Measurements from ENCODE around the gene KRT86. TPM values are rescaled to one million over a fixed set of nuclear protein-coding genes. Genes with fewer than 3 reads are reported as not detected.
A peak's percentile ranks its signal among the peaks of the same experiment; 100 is the strongest.

KRT86 gene
- total and polyA plus RNA-seq, 8 donors, result 0.07 to 1.7 (median 0.24) TPM; not detected in 1

- Histone ChIP-seq H3K27ac (peak overlapping the region; percentile 75 to 81), H3K36me3 (no peaks in the 10 kb centered on the region), H3K27me3 (peaks cover 0 to 25% of the 10 kb centered on the region in 2 donors), H3K9me3 (no peaks in the 10 kb centered on the region), H3K4me3 (no peak overlapping the region), H3K4me1 (peaks cover 20 to 29% of the 10 kb centered on the region in 2 donors)
- DNase-seq (no peak), ATAC-seq (no peak)
- TF ChIP-seq, protein P1, sequence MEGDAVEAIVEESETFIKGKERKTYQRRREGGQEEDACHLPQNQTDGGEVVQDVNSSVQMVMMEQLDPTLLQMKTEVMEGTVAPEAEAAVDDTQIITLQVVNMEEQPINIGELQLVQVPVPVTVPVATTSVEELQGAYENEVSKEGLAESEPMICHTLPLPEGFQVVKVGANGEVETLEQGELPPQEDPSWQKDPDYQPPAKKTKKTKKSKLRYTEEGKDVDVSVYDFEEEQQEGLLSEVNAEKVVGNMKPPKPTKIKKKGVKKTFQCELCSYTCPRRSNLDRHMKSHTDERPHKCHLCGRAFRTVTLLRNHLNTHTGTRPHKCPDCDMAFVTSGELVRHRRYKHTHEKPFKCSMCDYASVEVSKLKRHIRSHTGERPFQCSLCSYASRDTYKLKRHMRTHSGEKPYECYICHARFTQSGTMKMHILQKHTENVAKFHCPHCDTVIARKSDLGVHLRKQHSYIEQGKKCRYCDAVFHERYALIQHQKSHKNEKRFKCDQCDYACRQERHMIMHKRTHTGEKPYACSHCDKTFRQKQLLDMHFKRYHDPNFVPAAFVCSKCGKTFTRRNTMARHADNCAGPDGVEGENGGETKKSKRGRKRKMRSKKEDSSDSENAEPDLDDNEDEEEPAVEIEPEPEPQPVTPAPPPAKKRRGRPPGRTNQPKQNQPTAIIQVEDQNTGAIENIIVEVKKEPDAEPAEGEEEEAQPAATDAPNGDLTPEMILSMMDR (IDR thresholded peaks at IDR 0.05), result no peak
- intact Hi-C loops (cut with DNase I), result no loop called here
These were observed 5.2 kb downstream of the KRT86 start for GRCh38 chr12:52279422-52280318.

GRCh38 chr12:52280319-52280795 is 5.9 kb downstream of the KRT86 start:
- TF ChIP-seq, protein P1 (IDR thresholded peaks at IDR 0.05), result no peak
- peak; percentile 82 for ATAC-seq
- no peaks in the 10 kb centered on the region for H3K36me3 ChIP-seq
- no peak overlapping the region for H3K4me3 ChIP-seq
- DNase-seq, result peak in 2 of 4 donors; percentile 57 to 87
- intact Hi-C loops (cut with DNase I), result no loop called here
- H3K4me1 ChIP-seq, result peaks cover 20 to 29% of the 10 kb centered on the region in 2 donors
- H3K9me3 ChIP-seq, result no peaks in the 10 kb centered on the region
- peak overlapping the region; percentile 75 to 81 for H3K27ac ChIP-seq
- peaks cover 0 to 25% of the 10 kb centered on the region in 2 donors for H3K27me3 ChIP-seq

GRCh38 chr12:52280796-52281560 is 6.5 kb downstream of the KRT86 start:
- ATAC-seq (peak; percentile 66), DNase-seq (peak in 2 of 4 donors; percentile 22 to 76)
- Histone ChIP-seq H3K4me3 (no peak overlapping the region), H3K9me3 (no peaks in the 10 kb centered on the region), H3K4me1 (peaks cover 20 to 29% of the 10 kb centered on the region in 2 donors), H3K36me3 (no peaks in the 10 kb centered on the region), H3K27ac (peak overlapping the region; percentile 75 to 81), H3K27me3 (peaks cover 0 to 18% of the 10 kb centered on the region in 2 donors)
- intact Hi-C loops (cut with DNase I), result no loop called here
- TF ChIP-seq, protein P1 (IDR thresholded peaks at IDR 0.05), result no peak

GRCh38 chr12:52284562-52285171 is 10.2 kb downstream of the KRT86 start:
- H3K4me1 ChIP-seq, result peaks cover 14 to 18% of the 10 kb centered on the region in 2 donors
- no peaks in the 10 kb centered on the region for H3K27me3 ChIP-seq
- H3K27ac ChIP-seq, result no peak overlapping the region
- ATAC-seq, result no peak
- intact Hi-C loops (cut with DNase I), result no loop called here
- H3K9me3 ChIP-seq, result no peaks in the 10 kb centered on the region
- H3K4me3 ChIP-seq, result no peak overlapping the region
- no peaks in the 10 kb centered on the region for H3K36me3 ChIP-seq
- TF ChIP-seq, protein P1 (IDR thresholded peaks at IDR 0.05), result no peak
- DNase-seq, result no peak

All from left lung (tissue), 10 donors.